NCI-H526 treated with DMSO at 0.1 percent for 48 hours (cell line): ENCODE data around the gene IRF4.

Experiments used
- DNase-seq: peaks from one replicate; lab custom pipeline; 2025; lab: John Stamatoyannopoulos, UW

IRF4 gene

GRCh38 chr6:398558-399078, 7.1 kb downstream of the IRF4 start:
- no peak for DNase-seq

DNA sequence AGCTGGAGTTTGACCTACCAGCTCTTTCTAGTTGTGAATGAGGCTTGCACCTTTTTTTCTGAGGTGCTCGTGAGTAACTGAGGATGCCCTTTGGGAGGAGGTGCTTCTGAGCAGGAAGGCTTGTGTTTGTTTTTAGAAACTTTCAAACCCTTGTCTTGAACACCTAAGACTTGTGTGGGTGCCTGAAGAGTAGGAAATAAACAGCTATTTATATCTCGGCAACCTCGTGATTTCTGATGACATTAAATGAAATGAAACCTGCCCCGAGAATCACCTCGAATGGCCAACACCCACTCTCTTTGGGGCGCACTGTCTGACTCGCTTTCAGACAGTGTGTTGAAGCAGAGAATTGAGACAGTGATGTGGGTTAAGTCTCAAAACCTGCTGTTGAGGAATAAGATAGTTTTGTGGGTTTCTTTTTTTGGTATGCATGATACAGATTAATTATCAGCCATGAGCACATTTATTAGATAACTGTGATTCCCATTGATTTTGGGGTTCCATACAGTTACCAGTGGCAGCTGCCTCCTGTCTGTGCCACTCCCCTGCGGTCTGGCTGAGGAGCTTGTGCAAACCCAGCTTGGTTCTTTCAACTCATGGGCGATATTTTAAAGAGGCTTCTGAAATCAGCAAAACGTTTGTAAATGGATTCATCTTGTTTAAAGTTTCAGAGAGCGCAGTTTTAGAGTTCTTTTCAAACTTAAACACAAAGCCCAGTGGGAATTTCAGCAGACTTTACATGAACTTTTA, 8.4 kb downstream of the IRF4 start:
- no peak for DNase-seq

GRCh38 chr6:400815-401214, 9.3 kb downstream of the IRF4 start:
- DNase-seq = no peak

DNA sequence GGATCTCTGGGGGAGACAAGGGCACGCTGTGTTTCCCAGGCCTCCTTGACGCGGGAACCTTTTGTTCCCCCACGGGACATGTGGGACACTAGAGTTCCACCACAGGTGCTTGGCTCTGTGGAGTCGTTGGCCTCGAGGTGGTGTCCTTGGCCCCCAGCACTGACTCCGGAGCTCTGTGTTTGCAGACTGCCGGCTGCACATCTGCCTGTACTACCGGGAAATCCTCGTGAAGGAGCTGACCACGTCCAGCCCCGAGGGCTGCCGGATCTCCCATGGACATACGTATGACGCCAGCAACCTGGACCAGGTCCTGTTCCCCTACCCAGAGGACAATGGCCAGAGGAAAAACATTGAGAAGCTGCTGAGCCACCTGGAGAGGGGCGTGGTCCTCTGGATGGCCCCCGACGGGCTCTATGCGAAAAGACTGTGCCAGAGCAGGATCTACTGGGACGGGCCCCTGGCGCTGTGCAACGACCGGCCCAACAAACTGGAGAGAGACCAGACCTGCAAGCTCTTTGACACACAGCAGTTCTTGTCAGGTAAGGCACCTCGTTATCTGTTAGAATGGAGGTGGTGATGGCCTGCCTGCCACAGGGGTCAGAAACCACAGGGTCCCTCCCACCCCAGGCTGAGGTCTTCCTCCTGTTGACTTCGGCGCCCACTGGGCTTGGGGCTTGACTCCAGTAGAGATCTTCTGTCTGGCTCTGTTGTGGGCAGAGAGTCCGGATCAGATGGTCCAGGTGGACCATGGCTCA, 9.9 kb downstream of the IRF4 start:
- DNase-seq = no peak

GRCh38 chr6:401994-402640, 10.6 kb downstream of the IRF4 start:
- DNase-seq = no peak

DNA sequence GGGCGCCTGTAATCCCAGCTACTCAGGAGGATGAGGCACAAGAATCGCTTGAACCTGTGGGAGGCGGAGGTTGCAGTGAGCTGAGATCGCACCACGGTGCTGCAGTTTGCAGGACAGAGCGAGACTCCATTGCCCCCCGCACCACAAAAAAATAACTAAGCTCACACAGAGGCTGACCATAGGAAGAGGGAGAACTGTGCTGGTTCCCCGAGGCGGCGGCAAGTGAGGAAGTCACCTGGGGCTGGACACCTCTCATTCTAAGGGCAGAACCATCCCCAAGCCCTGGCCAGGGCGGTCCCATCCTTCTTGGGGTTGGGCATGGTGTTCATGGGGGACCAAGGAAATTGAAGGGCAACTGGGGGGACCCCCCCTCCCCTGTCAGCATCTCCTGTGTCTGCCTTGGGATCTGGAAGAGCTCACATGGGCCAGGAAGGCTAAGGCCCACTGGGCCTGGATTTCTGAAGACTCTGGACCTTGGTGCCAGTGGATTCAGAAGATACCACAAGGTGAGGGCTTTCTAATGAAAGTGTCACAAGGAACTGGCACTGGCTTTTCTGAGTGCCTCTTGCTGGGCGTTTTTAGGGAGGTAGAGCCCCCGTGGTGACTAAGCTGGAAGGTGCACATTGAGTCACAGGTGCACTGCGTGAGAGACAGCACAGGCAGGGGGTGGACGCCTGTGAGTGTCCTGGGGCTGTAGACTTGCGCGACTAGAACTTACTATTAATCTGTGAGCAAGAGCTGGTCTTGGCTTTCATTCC, 11.5 kb downstream of the IRF4 start:
- DNase-seq = no peak

- DNase-seq = no peak
Observed at GRCh38 chr6:403659-404655, 12.4 kb downstream of the IRF4 start.

DNA sequence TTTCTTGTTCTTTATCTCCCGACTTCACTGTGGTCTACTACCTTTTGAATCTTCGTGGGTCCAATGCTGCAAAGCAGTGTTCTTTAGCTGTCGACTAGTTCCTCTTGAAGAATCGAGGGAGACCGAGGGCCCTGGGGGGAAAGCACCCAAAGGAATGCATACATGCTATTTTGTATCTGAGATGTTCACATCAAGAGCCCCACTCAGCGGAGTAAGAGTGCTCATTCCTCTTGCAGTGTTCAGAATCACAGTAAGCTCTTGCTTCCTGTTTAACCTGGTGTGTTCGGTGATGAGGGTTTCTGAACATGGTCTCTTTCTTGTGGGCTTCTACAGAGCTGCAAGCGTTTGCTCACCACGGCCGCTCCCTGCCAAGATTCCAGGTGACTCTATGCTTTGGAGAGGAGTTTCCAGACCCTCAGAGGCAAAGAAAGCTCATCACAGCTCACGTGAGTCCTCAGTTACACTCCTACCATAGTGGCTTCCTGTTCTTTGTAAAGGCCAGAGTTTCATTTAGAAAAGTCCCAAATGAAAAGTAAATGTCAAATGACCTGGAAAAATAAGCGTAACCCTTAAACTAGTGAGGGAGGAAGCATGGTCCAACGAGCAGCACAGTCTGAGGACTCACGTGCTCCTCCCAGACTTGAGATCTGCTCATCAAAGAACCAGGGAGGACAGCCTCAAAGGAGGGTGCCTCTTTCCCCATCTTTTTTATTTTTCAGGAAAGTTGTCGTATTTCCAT, 13.3 kb downstream of the IRF4 start:
- DNase-seq = no peak

DNA sequence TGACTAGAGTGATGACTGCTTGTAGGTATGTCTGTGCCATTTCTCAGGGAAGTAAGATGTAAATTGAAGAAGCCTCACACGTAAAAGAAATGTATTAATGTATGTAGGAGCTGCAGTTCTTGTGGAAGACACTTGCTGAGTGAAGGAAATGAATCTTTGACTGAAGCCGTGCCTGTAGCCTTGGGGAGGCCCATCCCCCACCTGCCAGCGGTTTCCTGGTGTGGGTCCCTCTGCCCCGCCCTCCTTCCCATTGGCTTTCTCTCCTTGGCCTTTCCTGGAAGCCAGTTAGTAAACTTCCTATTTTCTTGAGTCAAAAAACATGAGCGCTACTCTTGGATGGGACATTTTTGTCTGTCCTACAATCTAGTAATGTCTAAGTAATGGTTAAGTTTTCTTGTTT, 16.6 kb downstream of the IRF4 start:
- no peak for DNase-seq

DNA sequence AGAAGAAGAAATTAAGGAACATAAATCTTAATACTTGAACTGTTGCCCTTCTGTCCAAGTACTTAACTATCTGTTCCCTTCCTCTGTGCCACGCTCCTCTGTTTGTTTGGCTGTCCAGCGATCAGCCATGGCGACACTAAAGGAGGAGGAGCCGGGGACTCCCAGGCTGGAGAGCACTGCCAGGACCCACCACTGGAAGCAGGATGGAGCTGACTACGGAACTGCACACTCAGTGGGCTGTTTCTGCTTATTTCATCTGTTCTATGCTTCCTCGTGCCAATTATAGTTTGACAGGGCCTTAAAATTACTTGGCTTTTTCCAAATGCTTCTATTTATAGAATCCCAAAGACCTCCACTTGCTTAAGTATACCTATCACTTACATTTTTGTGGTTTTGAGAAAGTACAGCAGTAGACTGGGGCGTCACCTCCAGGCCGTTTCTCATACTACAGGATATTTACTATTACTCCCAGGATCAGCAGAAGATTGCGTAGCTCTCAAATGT, 17.1 kb downstream of the IRF4 start:
- DNase-seq = peak; percentile 16

DNA sequence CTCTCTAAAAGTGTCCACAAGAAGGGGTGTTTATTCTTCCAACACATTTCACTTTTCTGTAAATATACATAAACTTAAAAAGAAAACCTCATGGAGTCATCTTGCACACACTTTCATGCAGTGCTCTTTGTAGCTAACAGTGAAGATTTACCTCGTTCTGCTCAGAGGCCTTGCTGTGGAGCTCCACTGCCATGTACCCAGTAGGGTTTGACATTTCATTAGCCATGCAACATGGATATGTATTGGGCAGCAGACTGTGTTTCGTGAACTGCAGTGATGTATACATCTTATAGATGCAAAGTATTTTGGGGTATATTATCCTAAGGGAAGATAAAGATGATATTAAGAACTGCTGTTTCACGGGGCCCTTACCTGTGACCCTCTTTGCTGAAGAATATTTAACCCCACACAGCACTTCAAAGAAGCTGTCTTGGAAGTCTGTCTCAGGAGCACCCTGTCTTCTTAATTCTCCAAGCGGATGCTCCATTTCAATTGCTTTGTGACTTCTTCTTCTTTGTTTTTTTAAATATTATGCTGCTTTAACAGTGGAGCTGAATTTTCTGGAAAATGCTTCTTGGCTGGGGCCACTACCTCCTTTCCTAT, 17.9 kb downstream of the IRF4 start:
- DNase-seq = no peak

DNA sequence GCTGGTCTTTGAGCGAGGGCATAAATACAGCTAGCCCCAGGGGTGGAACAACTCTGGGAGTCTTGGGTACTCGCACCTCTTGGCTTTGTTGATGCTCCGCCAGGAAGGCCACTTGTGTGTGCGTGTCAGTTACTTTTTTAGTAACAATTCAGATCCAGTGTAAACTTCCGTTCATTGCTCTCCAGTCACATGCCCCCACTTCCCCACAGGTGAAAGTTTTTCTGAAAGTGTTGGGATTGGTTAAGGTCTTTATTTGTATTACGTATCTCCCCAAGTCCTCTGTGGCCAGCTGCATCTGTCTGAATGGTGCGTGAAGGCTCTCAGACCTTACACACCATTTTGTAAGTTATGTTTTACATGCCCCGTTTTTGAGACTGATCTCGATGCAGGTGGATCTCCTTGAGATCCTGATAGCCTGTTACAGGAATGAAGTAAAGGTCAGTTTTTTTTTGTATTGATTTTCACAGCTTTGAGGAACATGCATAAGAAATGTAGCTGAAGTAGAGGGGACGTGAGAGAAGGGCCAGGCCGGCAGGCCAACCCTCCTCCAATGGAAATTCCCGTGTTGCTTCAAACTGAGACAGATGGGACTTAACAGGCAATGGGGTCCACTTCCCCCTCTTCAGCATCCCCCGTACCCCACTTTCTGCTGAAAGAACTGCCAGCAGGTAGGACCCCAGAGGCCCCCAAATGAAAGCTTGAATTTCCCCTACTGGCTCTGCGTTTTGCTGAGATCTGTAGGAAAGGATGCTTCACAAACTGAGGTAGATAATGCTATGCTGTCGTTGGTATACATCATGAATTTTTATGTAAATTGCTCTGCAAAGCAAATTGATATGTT, 19.2 kb downstream of the IRF4 start:
- no peak for DNase-seq

- no peak for DNase-seq
Observed at GRCh38 chr6:411402-412145, 20.0 kb downstream of the IRF4 start.

GRCh38 chr6:412146-412886, 20.8 kb downstream of the IRF4 start:
- DNase-seq = no peak

DNA sequence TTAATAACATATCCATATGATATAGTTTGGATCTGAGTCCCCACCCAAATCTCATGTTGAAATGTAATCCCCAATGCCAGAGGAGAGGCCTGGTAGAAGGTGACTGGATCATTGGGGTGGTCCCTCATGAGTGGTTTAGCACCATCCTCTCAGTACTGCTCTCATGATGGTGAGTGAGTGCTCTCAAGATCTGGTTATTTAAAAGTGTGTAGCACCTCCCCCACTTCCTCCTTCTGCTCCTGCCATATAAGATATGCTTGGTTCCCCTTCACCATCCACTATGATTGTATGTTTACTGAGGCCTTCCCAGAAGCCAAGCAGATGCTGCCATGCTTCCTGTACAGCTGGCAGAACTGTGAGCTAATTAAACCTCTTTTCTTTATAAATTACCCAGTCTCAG, 22.9 kb downstream of the IRF4 start:
- DNase-seq = no peak

- DNase-seq = no peak
Observed at GRCh38 chr6:415087-415486, 23.5 kb downstream of the IRF4 start.

GRCh38 chr6:421211-421610, 29.7 kb downstream of the IRF4 start:
- DNase-seq = no peak
